MV-4-11 (cell line): ENCODE results near the gene FBXO17.
"Not testable (repeated sequence)": the region's sequence is repeated elsewhere in the genome, so short reads cannot be mapped to it uniquely, and the experiment has no call there.

ENCODE experiments used
- DNase-seq: peaks from one replicate; lab custom pipeline; 2025; lab: John Stamatoyannopoulos, UW

FBXO17 gene

GRCh38 chr19:38944981-38945506 lies 30.5 kb downstream of the FBXO17 start:
- no peak for DNase-seq

- no peak for DNase-seq
Observed at GRCh38 chr19:38942471-38943181, 32.9 kb downstream of the FBXO17 start.

- no peak for DNase-seq
Observed at GRCh38 chr19:38941979-38942378, 33.6 kb downstream of the FBXO17 start.

- DNase-seq, result not testable (repeated sequence)
Observed at GRCh38 chr19:38941466-38941865, 34.1 kb downstream of the FBXO17 start.

- DNase-seq, result no peak
Observed at GRCh38 chr19:38939957-38940356, 35.6 kb downstream of the FBXO17 start.

GRCh38 chr19:38933544-38933943 lies 42.0 kb downstream of the FBXO17 start:
- no peak for DNase-seq

- peak; percentile 56 for DNase-seq
Observed at GRCh38 chr19:38932425-38933179, 42.9 kb downstream of the FBXO17 start.

- DNase-seq, result no peak
Observed at GRCh38 chr19:38931521-38931793, 44.1 kb downstream of the FBXO17 start.

GRCh38 chr19:38930776-38931520 lies 44.6 kb downstream of the FBXO17 start, which contains the start of gene MRPS12:
TSS of gene MRPS12 (plus strand) at chr19:38930944. CDS start at chr19:38931295, 351 bp downstream.
- peak; percentile 100 for DNase-seq

GRCh38 chr19:38929929-38930775 lies 45.4 kb downstream of the FBXO17 start, which contains the start of gene SARS2:
TSS of gene SARS2 (minus strand) at chr19:38930763. CDS start at chr19:38930736, 27 bp downstream.
- peak; percentile 99 for DNase-seq

GRCh38 chr19:38928391-38929001 lies 47.0 kb downstream of the FBXO17 start:
- no peak for DNase-seq

GRCh38 chr19:38924388-38924787 lies 51.2 kb downstream of the FBXO17 start:
- no peak for DNase-seq

- peak; percentile 48 for DNase-seq
Observed at GRCh38 chr19:38922482-38922881, 53.1 kb downstream of the FBXO17 start.

- DNase-seq, result no peak
Observed at GRCh38 chr19:38921420-38922274, 53.9 kb downstream of the FBXO17 start.

- no peak for DNase-seq
Observed at GRCh38 chr19:38920602-38921419, 54.7 kb downstream of the FBXO17 start.

GRCh38 chr19:38919837-38920601 lies 55.5 kb downstream of the FBXO17 start:
- DNase-seq, result no peak

GRCh38 chr19:38918526-38918925 lies 57.0 kb downstream of the FBXO17 start:
- DNase-seq, result no peak

- peak; percentile 20 for DNase-seq
Observed at GRCh38 chr19:38917921-38918491, 57.5 kb downstream of the FBXO17 start.
